ENCODE measurements around the gene TBC1D2B.

Gene TBC1D2B

DNA sequence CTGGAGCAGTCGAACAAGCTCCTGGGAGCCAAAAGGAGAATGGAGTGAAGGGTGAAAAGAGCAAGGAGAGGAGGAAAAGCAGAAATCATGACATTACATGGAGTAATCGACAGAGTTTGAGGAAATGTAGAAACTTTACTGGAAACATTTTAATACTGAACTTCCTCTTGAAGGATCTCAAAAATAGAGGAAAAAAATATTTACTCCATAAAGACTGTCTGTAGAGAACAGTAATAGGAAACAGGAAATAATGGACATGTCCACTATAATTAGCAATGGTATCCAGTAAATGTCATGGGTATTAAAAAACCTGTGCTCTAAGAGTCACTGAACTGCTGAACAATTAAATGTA lies 53.0 kb downstream of the TBC1D2B start:
- no peak for DNase-seq

DNA sequence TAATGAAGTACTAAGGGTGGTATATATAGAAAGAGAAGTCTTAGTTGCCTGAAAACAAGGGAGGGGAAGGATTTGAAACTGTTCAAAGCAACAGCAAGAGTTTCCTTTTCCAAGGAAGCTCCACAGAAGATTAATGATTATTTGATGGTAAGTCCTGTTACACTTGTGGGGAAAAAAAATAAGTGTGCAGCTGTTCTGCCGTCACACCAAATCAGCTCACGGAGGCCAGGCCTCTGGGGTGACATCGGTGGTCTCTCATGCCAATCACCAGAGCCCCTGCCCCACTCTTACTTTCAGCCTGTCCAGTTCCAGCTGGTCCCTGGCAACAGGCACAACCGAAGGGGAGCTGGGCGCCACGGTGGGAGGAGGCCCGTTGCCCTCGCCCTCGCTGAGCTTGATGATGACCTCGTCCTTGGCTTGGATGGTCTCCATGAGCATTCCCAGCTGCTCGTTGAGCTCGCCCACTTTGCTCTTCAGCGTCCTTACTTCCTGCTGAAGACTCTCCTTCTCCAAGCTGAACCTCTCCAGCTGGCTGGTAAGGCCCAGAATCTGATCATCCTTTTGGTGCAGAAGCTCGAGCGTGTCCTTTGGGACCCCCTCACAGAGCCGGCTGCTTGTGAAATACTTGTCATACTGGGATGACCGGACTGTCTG lies 53.5 kb downstream of the TBC1D2B start:
- DNase-seq: no peak

DNA sequence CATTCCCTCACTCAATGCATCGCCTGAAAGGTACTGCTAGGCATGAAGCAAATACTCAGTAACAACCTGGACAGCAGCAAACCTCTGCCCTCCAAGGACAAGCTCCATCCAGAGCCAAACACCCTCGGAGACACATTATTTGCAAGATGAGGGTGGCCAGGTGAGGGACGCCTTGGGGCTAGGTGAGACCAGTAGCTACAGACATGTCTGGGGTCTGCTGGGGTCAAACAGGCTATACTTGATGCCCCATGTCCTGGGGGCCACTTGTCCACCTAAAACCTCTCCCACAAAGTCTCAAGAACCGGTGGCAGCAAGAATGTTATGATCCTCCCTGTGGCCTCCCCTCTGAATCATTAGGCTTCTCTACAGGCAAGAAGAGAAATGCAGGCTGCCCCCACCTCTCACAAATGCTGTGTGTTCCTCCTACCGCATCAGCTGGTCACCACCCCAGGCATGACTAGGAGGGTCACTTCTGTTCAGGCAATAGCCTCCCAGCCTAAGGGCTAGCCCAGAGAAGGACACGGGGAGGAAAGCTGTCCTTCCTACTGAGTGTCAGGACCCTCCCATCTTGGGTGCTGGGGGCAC lies 54.3 kb downstream of the TBC1D2B start:
- no peak for DNase-seq

DNA sequence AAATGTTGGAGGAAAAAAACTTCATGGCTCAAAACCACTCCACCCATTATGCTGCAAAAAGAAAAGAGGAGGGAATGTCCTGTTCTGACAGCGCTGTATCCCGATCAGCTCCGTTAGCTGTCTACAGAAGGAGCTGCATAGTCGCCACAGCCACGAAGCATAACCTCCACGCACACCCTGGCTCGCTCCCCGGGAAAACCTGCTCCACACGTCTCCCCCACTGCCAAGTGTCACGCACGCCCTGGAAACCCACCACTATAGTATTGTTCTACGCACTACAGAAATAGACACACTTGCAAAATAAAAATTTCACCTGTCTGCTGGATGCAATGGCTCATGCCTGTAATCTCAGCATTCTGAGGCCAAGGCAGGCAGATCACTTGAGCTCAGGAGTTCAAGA lies 55.8 kb downstream of the TBC1D2B start:
- no peak for DNase-seq

DNA sequence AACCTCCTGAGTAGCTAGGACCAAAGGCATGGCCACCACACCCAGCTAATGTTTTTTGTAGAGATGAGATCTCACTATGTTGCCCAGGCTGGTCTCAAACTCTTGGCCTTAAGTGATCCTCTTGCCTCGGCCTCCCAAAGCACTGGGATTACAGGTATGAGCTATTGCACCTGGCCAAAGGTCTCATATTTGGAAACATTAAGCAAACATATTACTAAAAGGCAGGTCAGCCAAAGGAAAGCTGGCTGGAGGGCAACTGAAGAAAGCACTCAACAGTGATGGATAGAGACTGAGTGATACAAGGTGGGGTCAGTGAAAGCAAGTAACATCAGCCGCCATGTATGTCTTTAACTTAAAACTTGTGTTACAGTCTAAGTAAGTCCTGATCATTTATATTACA lies 57.5 kb downstream of the TBC1D2B start:
- DNase-seq: no peak

DNA sequence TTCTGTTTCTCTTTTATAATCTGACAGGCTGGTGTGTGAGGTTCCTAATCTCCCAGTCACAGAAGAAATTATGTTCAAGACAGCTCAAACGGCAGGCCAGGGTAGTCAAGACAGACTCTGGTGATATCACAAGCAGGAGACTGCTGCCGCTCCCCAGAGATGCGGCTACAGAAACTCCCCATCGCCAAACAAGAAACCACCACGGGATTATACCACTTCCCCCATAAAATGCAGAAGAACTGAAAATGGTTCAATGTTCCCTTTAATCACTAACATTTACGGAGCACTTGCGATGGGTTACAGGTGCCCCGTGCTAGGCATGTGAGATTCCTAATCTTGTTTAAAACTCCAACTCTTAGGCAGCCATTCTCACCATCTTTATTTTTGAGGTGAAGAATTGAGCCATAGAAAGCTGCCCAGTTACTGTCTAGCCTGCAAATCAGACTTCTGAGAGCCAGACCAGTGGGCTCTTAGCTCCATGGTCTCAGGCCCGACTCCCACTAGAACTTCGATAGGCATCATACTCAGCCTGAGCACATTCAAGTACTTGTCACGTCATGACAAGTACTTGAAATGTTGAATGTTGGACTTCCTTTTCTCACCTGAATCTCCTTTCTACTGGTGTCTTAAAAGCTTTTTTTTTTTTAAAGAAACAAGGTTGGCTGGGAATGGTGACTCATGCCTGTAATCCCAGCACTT lies 58.4 kb downstream of the TBC1D2B start:
- DNase-seq: no peak

DNA sequence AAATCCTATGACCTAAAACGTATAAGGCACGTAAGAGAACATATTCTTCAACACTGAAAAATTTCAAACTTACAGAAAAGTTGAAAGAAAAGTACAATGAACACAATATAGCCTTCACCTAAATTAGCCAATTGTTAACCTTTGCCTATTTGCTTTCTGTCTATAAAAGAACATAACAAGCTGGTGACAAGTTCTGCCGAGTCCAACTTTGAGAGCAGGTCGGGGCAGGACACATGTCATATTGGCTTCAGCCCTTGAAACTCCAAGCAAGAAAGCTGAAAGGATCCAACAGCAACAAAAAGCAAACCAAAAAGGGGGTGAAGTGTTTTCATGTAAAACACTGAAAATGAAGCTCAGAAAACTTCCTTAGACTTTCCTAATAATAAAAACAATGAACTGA lies 59.1 kb downstream of the TBC1D2B start:
- no peak for DNase-seq

DNA sequence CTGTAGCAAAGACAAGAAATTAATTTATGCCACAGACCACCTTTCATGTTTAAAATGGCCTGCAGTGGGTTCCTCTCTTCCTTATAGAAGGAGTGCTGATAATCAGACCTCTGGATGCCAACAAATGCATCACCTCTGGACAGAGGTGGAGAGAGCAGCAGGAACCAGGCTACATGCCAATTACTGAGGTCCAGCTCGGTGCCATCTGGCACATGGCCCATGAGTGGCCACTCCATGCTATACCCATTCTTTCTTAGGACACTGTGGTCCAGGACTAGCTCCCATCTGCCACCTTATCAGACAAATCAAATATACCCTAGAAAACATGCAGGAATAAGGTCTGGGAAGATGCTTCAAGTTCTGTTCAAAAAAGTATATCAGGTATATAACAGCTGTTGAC lies 60.7 kb downstream of the TBC1D2B start:
- no peak for DNase-seq

DNA sequence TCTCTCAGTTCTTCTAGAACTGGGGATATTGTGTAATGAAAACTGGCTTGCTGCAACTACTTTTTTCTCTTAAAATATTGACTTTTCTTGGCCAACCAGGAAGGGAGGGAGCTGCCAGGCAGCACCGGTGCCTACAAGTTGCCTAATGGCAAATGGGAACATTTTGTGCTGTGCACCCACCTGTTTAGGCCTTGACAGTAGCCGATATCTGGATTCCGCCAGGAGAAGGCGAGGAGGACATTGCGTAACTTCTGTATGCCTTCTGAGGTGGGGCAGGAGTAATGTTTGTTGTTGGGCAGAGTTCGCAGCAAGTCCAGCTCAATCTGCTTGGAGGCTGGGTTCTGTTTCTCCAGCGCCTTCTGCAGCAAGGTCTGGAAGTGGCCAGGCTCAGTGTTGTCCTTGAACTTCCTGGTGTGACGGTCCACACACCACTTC lies 64.9 kb downstream of the TBC1D2B start:
- no peak for DNase-seq

DNA sequence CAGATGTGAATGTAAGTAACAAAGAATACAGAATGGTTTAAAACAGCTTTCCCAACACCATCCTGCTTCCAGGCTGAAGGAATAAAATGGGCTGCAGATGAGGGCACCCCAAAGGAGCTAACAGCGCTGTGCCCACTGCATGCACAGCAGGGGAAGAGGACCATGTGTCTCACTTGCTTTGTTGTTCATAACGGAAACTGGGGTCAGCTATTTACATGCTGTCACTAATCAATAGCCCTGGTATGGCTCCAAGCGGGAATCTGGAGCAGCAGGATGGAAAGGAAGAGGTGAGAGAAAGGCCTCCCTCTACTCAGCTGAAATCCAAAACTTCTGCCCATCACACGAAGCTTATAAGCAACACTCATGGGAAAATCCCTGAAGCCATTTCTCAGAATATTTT lies 67.4 kb downstream of the TBC1D2B start:
- DNase-seq: no peak

DNA sequence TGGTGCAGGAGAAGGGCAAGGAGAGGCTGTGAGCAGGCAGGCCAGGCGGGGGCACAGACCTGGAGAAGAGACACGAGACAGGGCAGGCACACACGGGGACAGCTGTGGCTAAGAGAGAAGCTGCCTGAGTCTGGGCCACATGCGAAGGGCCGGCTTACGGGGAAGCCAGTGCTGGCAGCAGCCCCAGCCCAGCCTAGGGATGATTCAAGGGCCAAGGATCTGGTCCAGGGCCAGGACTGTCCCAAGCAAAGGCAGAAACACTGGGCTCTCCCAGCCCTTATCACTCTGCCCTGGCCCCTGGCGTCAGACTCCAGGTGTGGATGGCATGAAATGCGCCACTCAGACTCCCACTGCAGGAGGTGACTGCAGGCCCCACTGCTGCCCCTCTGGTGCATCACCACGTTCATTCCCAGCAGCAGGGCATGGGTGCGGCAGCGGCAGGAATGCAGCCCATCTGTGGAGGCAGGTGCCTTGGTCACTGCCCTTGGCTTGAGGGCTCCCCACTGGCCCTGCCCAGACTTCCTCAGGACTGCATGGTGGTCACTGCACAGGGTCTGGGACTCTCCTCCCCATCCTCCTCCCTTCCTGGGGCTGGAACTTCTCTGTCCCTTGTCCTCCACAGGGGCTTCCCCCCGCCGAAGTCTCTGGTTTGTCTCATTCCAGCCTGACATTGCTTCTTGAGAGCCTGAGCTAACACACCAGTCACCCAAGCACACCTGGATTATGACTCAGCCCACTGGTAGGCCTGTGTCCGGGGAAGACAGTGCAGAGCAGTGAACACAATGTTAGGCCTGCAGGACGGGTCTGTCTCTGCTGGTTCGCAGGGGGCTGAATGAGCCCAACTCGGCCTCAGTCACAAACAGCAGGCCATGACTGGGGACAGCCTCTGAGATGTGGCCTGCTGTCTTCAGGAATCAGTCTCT lies 69.3 kb downstream of the TBC1D2B start:
- no peak for DNase-seq

DNA sequence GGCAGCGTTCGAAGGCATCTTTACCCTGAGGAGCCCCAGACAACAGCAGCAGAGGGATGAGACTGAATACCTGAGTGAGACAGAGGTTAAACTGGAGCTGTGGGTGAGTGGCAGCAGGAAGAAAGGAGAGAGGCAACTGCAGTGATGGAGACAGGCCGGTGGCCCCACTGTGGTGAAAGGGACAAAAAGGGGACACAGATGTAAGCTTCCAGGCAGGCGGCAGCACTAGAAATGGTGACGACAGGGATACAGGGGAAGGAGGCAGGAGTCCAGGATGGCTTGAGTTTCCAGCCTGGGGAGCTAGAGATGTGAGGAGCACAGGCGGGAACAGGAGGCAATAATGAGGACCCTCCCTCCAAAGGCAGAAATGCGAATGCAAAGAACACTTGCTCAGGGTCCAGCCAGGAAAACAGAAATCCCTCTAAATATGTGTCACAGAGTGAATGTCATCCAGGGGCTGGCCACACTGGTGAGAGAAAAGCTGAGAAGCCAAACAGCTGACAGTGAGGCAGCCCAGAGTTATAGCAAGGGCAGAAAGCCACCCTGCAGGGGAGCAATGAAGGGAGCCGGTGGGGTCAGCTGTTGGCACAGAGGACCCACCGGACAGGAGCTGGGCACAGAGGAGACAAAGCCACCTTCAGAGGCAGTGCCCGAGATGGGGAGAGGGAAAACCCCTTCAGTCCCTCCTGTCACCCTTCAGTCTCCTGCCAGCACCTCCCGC lies 70.1 kb downstream of the TBC1D2B start:
- DNase-seq: no peak

DNA sequence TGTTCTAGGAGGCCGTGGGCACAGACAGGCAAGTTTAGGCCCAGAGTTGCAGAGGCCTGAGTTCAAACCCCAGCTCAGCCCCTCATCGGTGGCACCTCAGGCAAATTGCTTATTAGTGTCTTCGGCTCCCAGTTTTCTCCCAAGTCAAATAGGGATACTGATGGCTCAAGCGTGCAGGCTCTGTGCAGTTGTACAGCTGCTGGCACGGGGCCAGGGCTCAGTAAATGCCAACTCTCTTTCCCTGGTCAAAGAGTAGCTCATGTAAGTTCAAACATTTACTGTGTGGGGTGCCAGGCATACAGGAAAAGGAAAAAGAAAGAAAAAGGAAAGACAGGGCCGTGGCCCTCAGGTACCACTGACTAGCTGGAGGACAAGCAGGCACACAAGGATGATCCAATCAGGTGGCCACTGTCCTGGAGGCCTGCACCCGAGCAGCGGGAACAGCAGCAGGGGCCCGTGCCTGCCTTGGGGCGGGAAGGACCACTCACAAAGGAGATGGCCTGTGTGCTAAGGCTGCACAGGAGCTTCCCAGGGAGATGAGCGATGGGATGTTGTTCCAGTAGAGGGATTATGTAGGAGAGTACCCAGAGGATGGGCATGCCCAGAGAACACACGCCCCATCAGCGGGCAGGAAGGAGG lies 70.8 kb downstream of the TBC1D2B start:
- DNase-seq: no peak

DNA sequence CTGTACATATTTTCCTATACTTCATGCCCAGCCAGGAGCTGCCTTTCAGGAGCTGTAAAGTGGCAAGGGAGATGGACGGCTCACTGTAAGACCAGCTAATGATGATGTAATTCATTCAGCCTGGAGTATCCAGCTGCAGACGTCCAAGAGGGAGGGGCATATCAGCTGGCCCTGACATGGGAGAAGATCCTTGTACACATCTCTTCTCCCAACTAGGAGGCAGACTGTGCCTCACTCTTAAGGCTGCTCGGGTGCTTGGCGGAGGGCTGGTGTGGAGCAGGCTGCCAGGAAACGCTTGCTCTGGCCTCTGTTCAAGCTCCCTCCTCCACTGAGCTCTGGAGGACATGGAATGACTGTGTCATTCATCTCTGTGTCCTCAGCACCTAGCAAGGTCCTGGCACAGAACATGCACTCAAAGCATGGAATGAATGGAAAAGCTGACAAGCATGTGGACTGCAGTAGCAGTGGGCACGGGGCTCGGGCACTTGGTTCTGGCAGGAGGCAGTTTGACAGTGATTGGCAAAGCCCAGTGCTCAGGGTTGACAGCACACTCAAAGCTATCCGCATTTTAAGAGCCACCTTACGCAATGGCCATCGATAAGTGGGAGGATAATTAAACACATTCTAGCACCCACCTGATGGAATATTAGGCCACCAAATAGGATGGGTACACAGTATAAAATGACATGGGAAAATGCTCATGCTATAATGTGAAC lies 72.4 kb downstream of the TBC1D2B start:
- peak; percentile 53 for DNase-seq

DNA sequence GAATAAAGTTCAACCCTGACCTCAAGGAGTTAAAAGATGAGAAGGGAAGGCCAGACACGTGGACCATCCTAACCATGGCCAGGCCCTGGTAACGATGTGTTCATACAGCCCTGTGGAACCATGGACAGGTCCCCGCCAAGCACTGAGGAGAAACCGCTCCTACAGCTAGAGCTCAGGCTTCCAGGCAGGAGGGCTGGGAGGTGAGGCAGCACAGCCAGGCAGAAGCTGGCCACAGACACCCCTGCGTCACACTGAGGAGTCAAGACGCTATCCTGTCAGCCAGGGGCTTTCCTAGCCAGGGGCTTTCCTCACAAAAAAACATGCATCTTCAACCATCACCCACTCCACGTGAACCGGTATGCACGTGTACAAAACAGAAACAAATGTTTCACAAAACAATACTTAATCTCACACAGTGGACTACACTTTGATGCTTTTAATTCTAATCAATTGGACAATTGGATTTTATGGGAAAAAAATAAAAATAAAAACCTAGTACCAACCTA lies 73.2 kb downstream of the TBC1D2B start:
- DNase-seq: no peak

DNA sequence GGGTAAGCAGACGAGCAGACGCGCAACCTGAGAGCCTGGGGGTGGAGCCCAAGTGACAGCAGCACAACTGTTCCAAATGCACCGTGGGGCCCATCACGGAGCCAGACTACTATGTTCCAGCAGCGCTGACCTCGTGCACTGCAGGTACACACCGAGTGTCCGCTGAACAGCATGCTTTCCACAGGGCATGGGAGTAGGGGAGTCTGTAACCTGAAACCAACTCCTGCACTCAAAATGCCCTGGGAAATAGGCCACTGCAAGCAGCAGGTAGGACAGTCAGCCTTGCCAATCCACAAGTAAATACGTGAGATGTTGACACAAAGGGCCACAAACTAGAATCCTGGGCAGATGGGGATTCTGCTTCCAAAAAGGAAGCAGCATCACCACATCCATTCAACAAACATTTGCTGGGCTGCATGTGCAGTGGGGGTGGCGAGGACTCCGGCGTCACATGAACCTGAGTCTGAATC lies 73.9 kb downstream of the TBC1D2B start:
- peak; percentile 64 for DNase-seq

DNA sequence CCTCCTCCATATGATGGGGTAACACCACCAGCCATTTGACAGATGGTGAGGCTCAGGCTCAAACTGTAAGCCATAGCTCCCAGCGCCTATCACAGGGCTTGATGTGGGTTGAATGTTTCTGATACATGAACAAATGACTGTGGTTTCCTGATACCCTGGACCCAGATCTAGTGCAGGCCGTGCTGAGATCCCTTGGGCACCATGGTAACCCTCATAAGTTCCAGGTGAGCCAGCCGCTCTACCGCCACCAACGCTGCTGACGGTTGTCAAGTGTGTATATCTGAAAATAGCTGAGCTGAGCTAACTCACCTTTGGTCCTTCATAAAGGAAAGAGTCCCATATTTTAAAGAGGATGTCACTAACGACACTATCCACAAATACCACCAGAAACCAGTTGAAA lies 74.5 kb downstream of the TBC1D2B start:
- no peak for DNase-seq

DNA sequence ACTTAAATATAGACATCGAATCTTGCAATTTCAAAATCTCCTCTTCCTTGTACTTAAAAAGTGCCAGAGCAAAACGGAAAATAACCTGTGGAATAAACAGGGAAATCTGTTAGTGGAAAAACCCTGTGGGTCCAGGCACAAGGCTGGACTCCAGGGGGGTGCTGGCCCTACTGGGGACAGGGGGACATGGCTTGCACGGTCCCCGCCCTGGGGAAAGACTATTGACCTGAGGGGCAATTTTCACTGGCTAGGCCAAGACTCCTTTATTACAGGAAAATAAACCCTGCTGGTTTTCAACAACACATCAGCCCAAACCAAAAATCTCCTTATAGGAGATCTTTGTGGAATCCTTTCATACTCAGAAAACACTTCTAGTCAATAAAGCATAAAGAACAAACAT lies 75.9 kb downstream of the TBC1D2B start:
- DNase-seq: no peak

DNA sequence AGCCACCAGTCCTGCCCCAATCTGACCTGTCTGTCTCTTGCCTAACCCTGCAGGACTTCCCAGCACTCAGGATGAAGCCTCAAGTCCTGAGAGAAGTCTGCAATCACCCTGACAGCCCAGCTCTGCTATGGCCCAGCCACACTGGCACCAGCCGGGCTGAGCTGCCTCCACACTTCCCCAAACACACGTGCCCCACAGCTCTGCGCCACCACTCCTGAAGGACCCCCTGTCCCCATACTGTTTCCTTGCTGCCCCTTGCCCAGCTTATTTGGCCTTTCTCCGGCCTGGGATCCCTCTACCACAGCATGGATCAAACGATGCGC lies 76.6 kb downstream of the TBC1D2B start:
- DNase-seq: no peak

DNA sequence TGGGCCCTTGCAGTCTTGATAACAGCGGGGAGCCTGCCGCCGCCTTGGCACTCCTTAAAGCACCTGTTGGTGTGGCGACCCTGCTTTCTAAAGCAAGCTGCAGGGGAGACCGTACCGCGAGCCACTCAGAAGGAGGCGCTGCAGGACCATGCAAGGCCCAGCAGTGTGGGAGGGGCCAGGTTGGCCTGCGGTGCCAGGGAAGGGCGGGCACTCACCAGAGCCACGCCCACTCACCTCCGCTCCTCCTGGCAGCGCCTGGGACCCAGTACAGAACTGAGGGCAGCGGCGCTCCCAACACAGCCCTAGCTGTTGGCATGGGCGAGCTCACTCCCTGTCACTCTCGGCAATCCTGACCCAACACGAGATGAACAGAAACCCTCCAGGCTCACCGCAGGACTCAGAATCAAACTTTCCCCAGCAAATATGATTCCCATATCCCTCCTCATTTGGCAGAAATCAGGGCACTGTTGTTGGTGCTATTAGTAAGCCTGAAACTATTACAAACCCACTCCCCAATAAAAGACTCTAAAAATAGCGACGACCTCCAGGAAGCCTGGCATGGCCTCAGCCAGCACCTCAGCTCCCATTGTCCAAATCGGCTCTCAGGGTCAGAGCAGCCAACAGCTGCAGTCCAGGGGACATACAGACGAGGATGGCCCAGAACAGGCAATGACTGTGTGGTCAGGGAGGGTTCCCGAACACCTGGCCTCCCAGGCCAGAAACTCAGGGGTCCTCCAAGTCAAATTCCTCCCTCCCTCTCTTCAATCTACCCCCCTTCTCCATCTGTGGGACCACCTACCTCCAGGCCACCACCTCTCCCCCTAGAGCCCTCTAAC lies 77.2 kb downstream of the TBC1D2B start:
- DNase-seq: no peak

DNA sequence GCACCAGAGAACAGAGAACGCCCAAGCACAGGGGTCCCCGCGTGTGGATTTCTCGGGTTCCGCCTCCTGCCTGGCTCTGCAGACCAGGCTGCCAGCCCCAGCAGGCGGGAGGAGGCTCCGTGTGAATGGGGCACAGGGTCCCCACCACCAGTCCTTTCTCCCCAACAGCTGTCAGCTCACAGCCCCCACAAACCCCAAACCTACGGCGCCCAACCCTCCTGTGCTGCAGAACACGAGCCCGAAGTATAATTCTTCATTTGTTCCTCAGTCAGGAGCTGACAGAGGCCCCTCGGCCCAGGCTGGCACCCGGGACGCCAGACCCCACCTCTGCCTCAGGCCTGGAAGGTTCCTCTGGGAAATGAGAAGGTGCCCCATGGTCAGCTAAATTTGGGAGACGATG lies 78.0 kb downstream of the TBC1D2B start:
- DNase-seq: no peak

Data from DMS79 treated with DMSO at 0.1 percent for 48 hours (cell line).